Dermis blood vessel endothelial cell (primary cell): ENCODE results near the gene GDF2. TPM values are rescaled to one million over a fixed set of nuclear protein-coding genes. Genes with fewer than 3 reads are reported as not detected.

ENCODE experiments used
- DNase-seq: peaks from one replicate; pipeline ENCODE4 v3.0.0; 2010
- total RNA-seq: library from RNA; depleted of rRNA; stranded (reverse); fragments of >200 nt; gene quantifications from 2 replicates; pipeline ENCODE4 v1.2.3, GENCODE V29; 2014

Gene GDF2
- total RNA-seq, 1 donor from 2014 or later, result not detected

DNA sequence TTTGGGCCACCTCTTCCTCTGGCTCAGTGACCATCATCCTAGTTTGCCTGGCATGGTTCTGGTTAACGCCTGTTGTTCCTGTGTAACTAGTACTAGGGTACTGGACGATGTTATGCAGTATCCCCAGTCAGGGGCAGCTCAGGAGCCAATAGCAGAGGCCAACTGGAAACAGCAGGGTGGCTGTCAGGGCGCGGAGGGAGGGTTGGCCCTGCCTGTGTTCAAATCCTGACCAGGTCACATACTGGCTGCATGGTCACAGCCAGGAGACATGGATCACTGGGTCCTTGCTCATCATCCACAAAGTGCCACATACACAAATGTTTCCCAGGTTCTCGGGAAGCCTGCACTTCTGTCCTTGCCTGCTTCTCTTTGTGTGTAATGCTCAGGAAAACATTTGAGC is 13.7 kb downstream of the GDF2 start:
- no peak for DNase-seq

DNA sequence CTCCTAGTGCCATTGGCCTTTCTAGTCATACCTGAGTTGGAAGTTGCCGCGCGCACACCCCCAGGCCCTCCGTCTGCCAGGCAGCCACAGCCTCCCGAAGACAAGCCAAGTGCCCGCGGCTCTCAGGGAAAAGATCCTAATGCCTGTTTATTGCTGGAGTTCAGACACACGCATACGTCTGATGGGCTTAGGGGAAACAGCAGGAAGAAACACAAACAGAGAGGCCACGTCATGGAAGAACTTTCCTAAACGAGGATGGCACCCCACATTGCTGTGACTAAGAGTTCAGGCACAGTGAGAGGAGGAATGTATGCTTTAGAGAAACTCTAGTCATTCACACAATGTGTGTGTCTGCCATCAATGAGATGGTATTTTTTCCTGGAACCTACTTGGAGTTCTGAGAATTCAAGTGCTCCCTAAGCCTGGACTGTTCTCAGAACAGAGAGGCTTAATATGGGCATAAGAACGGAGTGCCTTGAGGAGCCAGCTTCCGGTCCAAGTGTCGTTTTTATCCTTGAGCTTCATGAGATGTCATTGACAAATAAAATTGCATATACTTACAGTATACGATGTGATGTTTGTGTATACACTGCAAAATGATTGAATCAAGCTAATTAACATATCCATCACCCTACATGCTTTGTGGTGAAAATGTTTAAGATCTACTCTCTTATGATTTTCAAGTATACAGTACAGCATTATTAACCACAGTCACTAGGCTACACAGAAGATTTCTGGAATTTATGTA is 14.3 kb downstream of the GDF2 start:
- peak; percentile 10 for DNase-seq

DNA sequence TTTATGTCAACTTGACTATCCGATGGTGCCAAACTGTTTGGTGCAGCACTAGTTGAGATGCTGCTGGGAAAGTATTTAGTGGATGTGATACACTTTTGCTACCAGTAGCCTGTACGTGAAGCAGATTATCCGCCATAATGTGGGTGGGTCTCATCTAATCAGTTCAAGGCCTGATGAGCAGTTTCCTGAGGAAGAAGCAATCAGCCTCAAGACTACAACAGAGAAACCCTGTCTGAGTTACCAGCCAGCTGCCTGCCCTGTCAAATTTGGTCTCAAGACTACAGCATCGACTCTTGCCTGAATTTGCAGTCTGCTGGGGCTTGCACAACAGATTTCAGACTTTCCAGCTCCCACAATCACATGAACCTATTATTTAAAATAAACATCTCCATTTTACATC is 15.1 kb downstream of the GDF2 start:
- DNase-seq, result no peak

- no peak for DNase-seq
Measured at GRCh38 chr10:47339186-47339735, 17.0 kb downstream of the GDF2 start.

DNA sequence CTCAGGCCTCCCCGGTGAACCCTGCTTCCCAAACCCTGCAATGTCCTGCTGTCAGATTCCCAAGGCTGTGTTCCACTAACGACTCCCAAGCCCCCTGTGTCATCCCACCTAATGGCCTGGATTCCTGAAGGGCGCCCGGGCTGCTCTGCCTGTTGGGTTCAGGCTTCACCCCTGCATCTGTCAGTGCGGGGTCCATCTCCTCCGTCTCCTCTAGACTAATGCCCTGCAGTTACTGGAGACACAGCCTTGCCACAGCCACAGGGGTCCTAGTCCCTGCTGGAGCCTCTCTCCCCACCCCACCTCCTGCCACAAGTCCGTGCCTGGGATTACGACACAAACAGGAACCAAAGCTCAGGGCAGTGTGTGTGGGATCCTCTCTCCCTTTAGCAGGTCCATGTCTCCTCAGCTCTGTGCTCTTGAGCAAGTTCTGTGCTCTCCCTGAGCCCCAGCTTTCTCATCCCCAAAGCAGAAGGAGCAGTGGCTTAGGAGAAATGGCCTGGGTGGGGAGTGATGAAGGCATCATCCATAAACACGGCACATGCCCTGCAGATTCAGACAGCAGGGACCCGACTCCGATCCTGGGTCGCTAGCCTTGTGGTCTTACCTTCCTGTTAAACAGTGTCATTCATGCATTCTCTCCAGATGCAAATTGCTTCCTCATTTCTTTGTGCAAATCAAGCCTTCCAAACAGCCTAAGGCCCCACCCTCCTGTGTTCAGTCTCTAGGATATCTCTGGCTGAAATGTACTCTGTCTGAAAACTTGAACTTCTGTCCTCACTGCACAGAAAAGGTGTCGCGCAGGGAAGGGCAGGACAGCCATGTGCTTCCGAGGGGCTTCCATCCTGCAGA is 17.7 kb downstream of the GDF2 start:
- DNase-seq, result no peak

DNA sequence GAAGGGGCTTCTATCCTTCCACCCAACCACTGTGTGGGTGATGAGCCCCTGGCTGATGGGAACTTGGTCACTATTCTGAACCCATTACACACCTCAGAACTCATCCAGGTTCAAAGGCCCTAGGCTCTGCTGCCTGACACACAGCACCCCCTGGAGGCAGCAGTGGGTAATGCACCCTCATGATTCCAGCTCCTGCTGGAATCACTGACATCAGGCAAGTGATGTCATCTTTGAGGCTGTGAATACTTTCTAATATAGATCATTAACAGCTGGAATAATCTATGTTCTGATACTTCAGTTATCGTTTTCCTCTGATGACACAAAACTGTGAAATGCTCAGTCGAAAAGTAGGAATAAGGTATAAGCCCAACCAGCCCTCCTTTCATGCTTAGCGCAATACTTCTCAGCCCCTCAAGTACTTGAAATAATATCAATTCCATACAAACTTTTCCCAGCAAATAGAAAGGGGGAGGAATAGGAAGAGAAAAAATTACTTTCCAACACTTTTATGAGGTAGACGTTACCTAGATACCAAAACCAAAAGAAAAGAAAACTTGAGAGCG is 18.4 kb downstream of the GDF2 start:
- DNase-seq, result peak; percentile 79

- no peak for DNase-seq
Measured at GRCh38 chr10:47344996-47345870, 23.0 kb downstream of the GDF2 start.

- DNase-seq, result no peak
Measured at GRCh38 chr10:47346581-47347302, 24.5 kb downstream of the GDF2 start.

DNA sequence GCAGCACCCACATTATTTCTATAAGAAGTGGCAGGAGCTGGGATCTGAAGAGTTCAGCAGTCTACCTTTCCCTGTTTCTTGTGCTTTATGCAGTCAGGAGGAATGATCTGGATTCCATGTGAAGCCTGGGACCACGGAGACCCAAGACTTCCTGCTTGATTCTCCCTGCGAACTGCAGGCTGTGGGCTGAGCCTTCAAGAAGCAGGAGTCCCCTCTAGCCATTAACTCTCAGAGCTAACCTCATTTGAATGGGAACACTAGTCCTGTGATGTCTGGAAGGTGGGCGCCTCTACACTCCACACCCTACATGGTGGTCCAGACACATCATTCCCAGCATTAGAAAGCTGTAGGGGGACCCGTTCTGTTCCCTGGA is 25.0 kb downstream of the GDF2 start:
- DNase-seq, result no peak

- DNase-seq, result no peak
Measured at GRCh38 chr10:47348138-47348651, 25.9 kb downstream of the GDF2 start, which contains the start of gene RBP3. RBP3 (plus strand) TSS chr10:47348363; CDS start chr10:47348485, 122 bp downstream.

DNA sequence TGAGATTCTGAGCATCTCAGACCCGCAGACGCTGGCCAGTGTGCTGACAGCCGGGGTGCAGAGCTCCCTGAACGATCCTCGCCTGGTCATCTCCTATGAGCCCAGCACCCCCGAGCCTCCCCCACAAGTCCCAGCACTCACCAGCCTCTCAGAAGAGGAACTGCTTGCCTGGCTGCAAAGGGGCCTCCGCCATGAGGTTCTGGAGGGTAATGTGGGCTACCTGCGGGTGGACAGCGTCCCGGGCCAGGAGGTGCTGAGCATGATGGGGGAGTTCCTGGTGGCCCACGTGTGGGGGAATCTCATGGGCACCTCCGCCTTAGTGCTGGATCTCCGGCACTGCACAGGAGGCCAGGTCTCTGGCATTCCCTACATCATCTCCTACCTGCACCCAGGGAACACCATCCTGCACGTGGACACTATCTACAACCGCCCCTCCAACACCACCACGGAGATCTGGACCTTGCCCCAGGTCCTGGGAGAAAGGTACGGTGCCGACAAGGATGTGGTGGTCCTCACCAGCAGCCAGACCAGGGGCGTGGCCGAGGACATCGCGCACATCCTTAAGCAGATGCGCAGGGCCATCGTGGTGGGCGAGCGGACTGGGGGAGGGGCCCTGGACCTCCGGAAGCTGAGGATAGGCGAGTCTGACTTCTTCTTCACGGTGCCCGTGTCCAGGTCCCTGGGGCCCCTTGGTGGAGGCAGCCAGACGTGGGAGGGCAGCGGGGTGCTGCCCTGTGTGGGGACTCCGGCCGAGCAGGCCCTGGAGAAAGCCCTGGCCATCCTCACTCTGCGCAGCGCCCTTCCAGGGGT is 26.6 kb downstream of the GDF2 start:
- DNase-seq, result no peak

DNA sequence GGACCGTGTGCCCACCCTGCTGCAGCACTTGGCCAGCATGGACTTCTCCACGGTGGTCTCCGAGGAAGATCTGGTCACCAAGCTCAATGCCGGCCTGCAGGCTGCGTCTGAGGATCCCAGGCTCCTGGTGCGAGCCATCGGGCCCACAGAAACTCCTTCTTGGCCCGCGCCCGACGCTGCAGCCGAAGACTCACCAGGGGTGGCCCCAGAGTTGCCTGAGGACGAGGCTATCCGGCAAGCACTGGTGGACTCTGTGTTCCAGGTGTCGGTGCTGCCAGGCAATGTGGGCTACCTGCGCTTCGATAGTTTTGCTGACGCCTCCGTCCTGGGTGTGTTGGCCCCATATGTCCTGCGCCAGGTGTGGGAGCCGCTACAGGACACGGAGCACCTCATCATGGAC is 27.3 kb downstream of the GDF2 start:
- no peak for DNase-seq

DNA sequence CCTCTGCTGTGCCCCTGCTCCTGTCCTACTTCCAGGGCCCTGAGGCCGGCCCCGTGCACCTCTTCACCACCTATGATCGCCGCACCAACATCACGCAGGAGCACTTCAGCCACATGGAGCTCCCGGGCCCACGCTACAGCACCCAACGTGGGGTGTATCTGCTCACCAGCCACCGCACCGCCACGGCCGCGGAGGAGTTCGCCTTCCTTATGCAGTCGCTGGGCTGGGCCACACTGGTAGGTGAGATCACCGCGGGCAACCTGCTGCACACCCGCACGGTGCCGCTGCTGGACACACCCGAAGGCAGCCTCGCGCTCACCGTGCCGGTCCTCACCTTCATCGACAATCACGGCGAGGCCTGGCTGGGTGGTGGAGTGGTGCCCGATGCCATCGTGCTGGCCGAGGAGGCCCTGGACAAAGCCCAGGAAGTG is 27.7 kb downstream of the GDF2 start:
- no peak for DNase-seq

DNA sequence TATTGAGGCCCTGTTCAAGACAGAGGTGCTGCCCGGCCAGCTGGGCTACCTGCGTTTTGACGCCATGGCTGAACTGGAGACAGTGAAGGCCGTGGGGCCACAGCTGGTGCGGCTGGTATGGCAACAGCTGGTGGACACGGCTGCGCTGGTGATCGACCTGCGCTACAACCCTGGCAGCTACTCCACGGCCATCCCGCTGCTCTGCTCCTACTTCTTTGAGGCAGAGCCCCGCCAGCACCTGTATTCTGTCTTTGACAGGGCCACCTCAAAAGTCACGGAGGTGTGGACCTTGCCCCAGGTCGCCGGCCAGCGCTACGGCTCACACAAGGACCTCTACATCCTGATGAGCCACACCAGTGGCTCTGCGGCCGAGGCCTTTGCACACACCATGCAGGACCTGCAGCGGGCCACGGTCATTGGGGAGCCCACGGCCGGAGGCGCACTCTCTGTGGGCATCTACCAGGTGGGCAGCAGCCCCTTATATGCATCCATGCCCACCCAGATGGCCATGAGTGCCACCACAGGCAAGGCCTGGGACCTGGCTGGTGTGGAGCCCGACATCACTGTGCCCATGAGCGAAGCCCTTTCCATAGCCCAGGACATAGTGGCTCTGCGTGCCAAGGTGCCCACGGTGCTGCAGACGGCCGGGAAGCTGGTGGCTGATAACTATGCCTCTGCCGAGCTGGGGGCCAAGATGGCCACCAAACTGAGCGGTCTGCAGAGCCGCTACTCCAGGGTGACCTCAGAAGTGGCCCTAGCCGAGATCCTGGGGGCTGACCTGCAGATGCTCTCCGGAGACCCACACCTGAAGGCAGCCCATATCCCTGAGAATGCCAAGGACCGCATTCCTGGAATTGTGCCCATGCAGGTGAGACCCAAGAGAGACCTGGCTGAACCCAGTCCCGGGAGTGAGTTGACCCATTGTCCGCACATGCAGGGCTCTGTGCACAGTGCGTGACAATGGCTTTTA is 28.7 kb downstream of the GDF2 start:
- DNase-seq, result no peak

DNA sequence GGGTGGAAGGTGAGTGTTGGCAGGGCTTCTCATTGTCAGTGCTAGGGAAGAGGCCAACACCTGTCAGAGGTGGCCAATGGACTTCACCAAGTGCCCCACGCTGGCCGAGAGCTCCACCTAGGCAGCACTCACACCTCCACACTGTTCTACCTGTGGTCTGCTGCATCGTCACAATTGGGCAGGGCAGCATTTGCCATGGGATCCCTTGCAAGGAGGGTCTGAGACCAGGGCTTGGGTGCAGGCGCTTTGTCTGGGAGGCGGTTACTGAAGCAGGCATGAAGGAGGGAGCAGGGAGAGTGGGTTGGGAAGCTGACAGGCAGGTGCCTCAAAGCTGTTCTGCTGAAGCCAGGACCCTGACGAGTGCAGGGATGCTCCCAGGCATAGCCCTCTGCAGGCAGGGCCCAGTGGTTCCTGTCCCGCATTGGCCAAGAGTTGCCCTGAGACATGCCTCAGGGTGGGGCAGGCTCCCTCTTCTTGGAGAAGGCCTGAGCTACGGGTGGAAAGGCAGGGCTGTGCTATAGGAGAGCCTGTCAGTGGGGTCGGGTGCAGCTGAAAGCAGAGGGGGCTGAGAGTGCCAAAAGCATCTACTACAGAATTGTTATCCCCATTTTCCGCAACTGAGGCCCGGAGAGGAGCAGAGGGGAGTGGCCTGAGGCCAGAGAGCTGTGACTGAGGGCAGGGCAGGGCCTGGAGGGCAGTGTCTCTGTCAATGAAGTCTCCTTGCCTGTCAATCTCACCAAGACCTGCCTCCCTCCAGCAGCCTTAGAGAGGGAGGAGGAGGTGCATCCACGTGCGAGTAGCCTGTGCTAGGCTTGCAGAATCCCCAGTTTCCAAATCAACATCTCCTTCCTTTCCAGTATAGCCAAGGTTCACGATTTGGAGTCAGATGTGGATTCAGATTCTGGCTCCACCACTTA is 29.9 kb downstream of the GDF2 start:
- DNase-seq, result no peak

DNA sequence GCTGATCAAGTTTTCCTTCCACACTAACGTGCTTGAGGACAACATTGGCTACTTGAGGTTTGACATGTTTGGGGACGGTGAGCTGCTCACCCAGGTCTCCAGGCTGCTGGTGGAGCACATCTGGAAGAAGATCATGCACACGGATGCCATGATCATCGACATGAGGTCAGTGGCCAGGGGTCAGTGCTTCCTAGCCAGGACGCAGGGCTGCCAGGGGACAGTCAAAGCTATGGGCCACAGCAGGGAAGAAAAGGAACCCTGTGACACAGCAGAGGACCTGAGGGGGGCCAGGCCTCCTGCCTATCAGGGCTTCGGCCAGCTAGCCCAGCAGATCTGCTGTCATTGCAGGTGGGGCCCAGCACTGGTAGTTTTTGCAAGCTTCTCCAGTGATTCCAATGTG is 31.1 kb downstream of the GDF2 start:
- no peak for DNase-seq

DNA sequence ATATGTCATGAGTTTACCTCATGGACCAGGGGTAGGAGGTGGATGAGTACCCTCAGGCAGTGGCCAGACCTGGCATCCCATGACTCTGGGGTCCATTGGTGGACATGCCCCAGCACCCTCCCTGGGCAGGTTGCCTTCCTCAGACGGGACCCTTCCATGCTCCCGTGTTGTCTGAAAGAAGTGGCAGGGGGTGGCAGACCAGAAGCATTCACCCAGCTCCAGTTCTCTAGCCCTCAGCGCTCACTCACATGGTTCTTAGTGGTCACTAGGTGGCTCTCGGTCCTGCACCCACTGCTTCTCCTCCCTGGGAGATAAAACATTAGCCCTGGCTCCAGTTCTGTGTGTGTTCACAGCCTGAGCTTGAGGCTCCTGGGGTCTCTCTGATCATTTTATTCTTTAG is 31.9 kb downstream of the GDF2 start:
- peak; percentile 7 for DNase-seq

DNA sequence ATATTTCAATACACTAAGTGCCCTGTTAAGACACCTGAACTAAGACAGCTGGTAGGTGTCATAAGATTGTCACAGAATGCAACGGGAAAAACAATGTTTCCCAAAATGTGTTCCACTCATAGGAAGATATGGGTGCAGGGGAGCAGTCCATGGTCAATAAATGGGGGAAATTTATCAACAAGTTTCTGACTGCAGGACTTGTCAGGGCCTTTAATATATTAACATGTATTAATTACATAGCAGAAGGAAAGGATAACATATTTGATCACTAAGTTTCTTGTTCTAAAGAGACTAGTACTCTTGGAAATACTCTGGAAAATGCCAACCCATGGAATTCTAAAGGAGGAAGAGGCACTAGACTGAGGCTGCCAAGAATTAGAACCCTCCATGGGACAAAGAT is 32.6 kb downstream of the GDF2 start:
- no peak for DNase-seq
